Neural progenitor cell (in vitro differentiated cells): Measurements from ENCODE around the gene ACSM6. TPM values are rescaled to one million over a fixed set of nuclear protein-coding genes. Genes with fewer than 3 reads are reported as not detected.

Source experiments
- DNase-seq: peaks from one replicate; pipeline ENCODE4 v3.0.0-alpha.2; 2016; ENCODE audit warnings: low spot score
- H2AFZ ChIP-seq: fragments of 200-600 bp; sonication (generic); replicated peaks from 2 replicates; pipeline ENCODE4 v1.6.1; 2016; ENCODE audit warnings: antibody characterized with exemption
- H3F3A ChIP-seq: fragments of 200-600 bp; sonication (generic); 2 replicates; pipeline ENCODE4 v1.6.1; 2016; ENCODE audit warnings: antibody characterized with exemption, low read depth
- H3K27ac ChIP-seq: fragments of 200-600 bp; sonication (generic); 2 replicates; pipeline ENCODE4 v1.5.1; 2016; ENCODE audit warnings: mild to moderate bottlenecking
- H3K27me3 ChIP-seq: fragments of 200-600 bp; sonication (generic); 2 replicates; pipeline ENCODE4 v1.6.1; 2016; ENCODE audit warnings: mild to moderate bottlenecking, moderate library complexity
- H3K36me3 ChIP-seq: fragments of 200-600 bp; sonication (generic); 2 replicates; pipeline ENCODE4 v1.5.1; 2016
- H3K4me1 ChIP-seq: fragments of 200-600 bp; sonication (generic); 2 replicates; pipeline ENCODE4 v1.6.1; 2016; ENCODE audit warnings: mixed run types
- H3K4me2 ChIP-seq: fragments of 200-600 bp; sonication (generic); 2 replicates; pipeline ENCODE4 v1.6.1; 2016
- H3K4me3 ChIP-seq: fragments of 200-600 bp; sonication (generic); 2 replicates; pipeline ENCODE4 v1.5.1; 2016
- H3K79me2 ChIP-seq: fragments of 200-600 bp; sonication (generic); 2 replicates; pipeline ENCODE4 v1.6.1; 2016; ENCODE audit warnings: low read depth
- H3K9ac ChIP-seq: fragments of 200-600 bp; sonication (generic); 2 replicates; pipeline ENCODE4 v1.6.1; 2016
- H3K9me3 ChIP-seq: fragments of 200-600 bp; sonication (generic); 2 replicates; pipeline ENCODE4 v1.5.1; 2016; ENCODE audit warnings: low read depth
- H4K20me1 ChIP-seq: fragments of 200-600 bp; sonication (generic); 2 replicates; pipeline ENCODE4 v1.6.1; 2016; ENCODE audit warnings: low read depth
- H3K27ac Mint-ChIP-seq: 3 replicates; pipeline ENCODE4 v1.8.0; 2021; ENCODE audit warnings: mixed read lengths
- H3K27me3 Mint-ChIP-seq: 2 replicates; pipeline ENCODE4 v1.8.0; 2022; ENCODE audit warnings: low read depth, mild to moderate bottlenecking, inconsistent platforms, moderate library complexity, mixed read lengths; ENCODE audit not compliant: insufficient read depth
- H3K36me3 Mint-ChIP-seq: 3 replicates; pipeline ENCODE4 v1.8.0; 2021; ENCODE audit warnings: mixed read lengths
- H3K4me1 Mint-ChIP-seq: 3 replicates; pipeline ENCODE4 v1.8.0; 2021; ENCODE audit warnings: mixed read lengths
- H3K4me3 Mint-ChIP-seq: 3 replicates; pipeline ENCODE4 v1.8.0; 2021; ENCODE audit warnings: mild to moderate bottlenecking, moderate library complexity, mixed read lengths
- H3K9me3 Mint-ChIP-seq: 3 replicates; pipeline ENCODE4 v1.8.0; 2020; ENCODE audit warnings: mixed read lengths
- CTCF ChIP-seq: fragments of 200-600 bp; sonication (generic); IDR thresholded peaks from 2 replicates; pipeline ENCODE4 v1.5.1; 2017; ENCODE audit warnings: antibody characterized with exemption, mild to moderate bottlenecking
- EZH2 ChIP-seq: fragments of 200-600 bp; sonication (generic); IDR thresholded peaks from 2 replicates; pipeline ENCODE4 v1.6.1; 2017; ENCODE audit warnings: antibody characterized with exemption, mild to moderate bottlenecking, moderate library complexity
- EZH2phosphoT487 ChIP-seq: fragments of 200-600 bp; sonication (generic); IDR thresholded peaks from 2 replicates; pipeline ENCODE4 v1.6.1; 2017; ENCODE audit warnings: antibody characterized with exemption
- total RNA-seq: library from RNA; depleted of rRNA; stranded (reverse); fragments of >200 nt; gene quantifications from 2 replicates; pipeline ENCODE4 v1.2.3, GENCODE V29; 2015; ENCODE audit warnings: low replicate concordance

Gene ACSM6
- total RNA-seq, 1 donor from 2014 or later = not detected

GRCh38 chr10:95266674-95267095 is 72.6 kb downstream of the ACSM6 start:
- Mint-ChIP-seq H3K9me3 (no peaks in the 10 kb centered on the region), H3K36me3 (no peaks in the 10 kb centered on the region), H3K27me3 (peaks cover 8% of the 10 kb centered on the region), H3K4me1 (peaks cover 29% of the 10 kb centered on the region), H3K4me3 (no peak overlapping the region), H3K27ac (peak overlapping the region; percentile 44)
- H2AFZ ChIP-seq = no peak overlapping the region
- H4K20me1 ChIP-seq = no peaks in the 10 kb centered on the region
- peak; percentile 14 for DNase-seq
- peaks cover 16% of the 10 kb centered on the region for H3F3A ChIP-seq
- H3K36me3 ChIP-seq = no peaks in the 10 kb centered on the region
- no peaks in the 10 kb centered on the region for H3K79me2 ChIP-seq
- peaks cover 26% of the 10 kb centered on the region for H3K4me1 ChIP-seq
- TF ChIP-seq EZH2 (no peak), EZH2phosphoT487 (no peak), CTCF (no peak)
- H3K27ac ChIP-seq = no peak overlapping the region
- no peaks in the 10 kb centered on the region for H3K27me3 ChIP-seq
- no peak overlapping the region for H3K9ac ChIP-seq
- no peak overlapping the region for H3K4me2 ChIP-seq
- H3K4me3 ChIP-seq = no peak overlapping the region
- H3K9me3 ChIP-seq = no peaks in the 10 kb centered on the region

GRCh38 chr10:95267251-95267650 is 73.2 kb downstream of the ACSM6 start:
- Histone ChIP-seq H2AFZ (no peak overlapping the region), H4K20me1 (no peaks in the 10 kb centered on the region), H3K36me3 (no peaks in the 10 kb centered on the region), H3F3A (peaks cover 16% of the 10 kb centered on the region), H3K9me3 (no peaks in the 10 kb centered on the region), H3K79me2 (no peaks in the 10 kb centered on the region), H3K9ac (no peak overlapping the region), H3K4me1 (peaks cover 26% of the 10 kb centered on the region), H3K4me2 (no peak overlapping the region), H3K4me3 (no peak overlapping the region), H3K27ac (no peak overlapping the region), H3K27me3 (no peaks in the 10 kb centered on the region)
- TF ChIP-seq CTCF = no peak
- TF ChIP-seq EZH2phosphoT487 = no peak
- TF ChIP-seq EZH2 = no peak
- Mint-ChIP-seq H3K9me3 (no peaks in the 10 kb centered on the region), H3K27me3 (peaks cover 8% of the 10 kb centered on the region), H3K36me3 (no peaks in the 10 kb centered on the region), H3K27ac (no peak overlapping the region), H3K4me1 (peaks cover 29% of the 10 kb centered on the region), H3K4me3 (no peak overlapping the region)
- no peak for DNase-seq

GRCh38 chr10:95268438-95268837 is 74.4 kb downstream of the ACSM6 start:
- peak overlapping the region; percentile 21 for H3K27ac Mint-ChIP-seq
- Histone ChIP-seq H3K36me3 (no peaks in the 10 kb centered on the region), H3K4me2 (no peak overlapping the region), H3F3A (peaks cover 16% of the 10 kb centered on the region), H3K4me3 (no peak overlapping the region), H3K9ac (no peak overlapping the region), H4K20me1 (no peaks in the 10 kb centered on the region), H3K9me3 (no peaks in the 10 kb centered on the region), H3K4me1 (peaks cover 23% of the 10 kb centered on the region), H3K27me3 (no peaks in the 10 kb centered on the region), H3K79me2 (no peaks in the 10 kb centered on the region), H2AFZ (peak overlapping the region; percentile 8), H3K27ac (no peak overlapping the region)
- DNase-seq = peak; percentile 35
- no peaks in the 10 kb centered on the region for H3K36me3 Mint-ChIP-seq
- TF ChIP-seq CTCF = no peak
- no peak for TF ChIP-seq EZH2phosphoT487
- TF ChIP-seq EZH2 = no peak
- H3K27me3 Mint-ChIP-seq = peaks cover 8% of the 10 kb centered on the region
- H3K4me3 Mint-ChIP-seq = no peak overlapping the region
- H3K4me1 Mint-ChIP-seq = peaks cover 26% of the 10 kb centered on the region
- H3K9me3 Mint-ChIP-seq = no peaks in the 10 kb centered on the region
